AG04450 (cell line): Measurements from ENCODE around the gene PARP11. TPM values are rescaled to one million over a fixed set of nuclear protein-coding genes. Genes with fewer than 3 reads are reported as not detected.
A peak's percentile ranks its signal among the peaks of the same experiment; 100 is the strongest.

Experiments used
- CTCF ChIA-PET: fragments of 300-600, 350-600 bp; formaldehyde crosslinking; extraction: SDS; loops from one replicate; lab custom pipeline; 2022; ENCODE audit warnings: antibody characterized with exemption, inconsistent platforms; lab: Charles Lee
- POLR2A ChIA-PET: fragments of 350-600 bp; formaldehyde crosslinking; extraction: SDS; loops from one replicate; lab custom pipeline; 2021; ENCODE audit warnings: antibody characterized with exemption, inconsistent platforms; lab: Yijun Ruan, JAX
- DNase-seq: peaks from one replicate; pipeline ENCODE4 v3.0.0-alpha.2; 2011; ENCODE audit warnings: low read depth, low spot score
- H3K27ac ChIP-seq: one replicate; pipeline ENCODE4 v1.5.1; 2012; ENCODE audit warnings: low read depth, low read length, control low read depth
- H3K27me3 ChIP-seq: one replicate; pipeline ENCODE4 v1.6.0; 2012; ENCODE audit warnings: low read length; ENCODE audit not compliant: control insufficient read depth, insufficient read depth
- H3K4me3 ChIP-seq: 2 replicates; pipeline ENCODE4 v1.5.1; 2011; ENCODE audit warnings: mild to moderate bottlenecking, low read depth, low read length, control low read depth
- H3K9me3 ChIP-seq: 2 replicates; pipeline ENCODE4 v1.5.1; 2012; ENCODE audit warnings: low read length; ENCODE audit not compliant: control insufficient read depth, insufficient read depth
- CTCF ChIP-seq: IDR thresholded peaks from 2 replicates; pipeline ENCODE4 v1.5.1; 2011; ENCODE audit warnings: low read depth, low read length, control low read depth, inconsistent platforms
- polyA plus RNA-seq: library from polyadenylated mRNA; depleted of rRNA; stranded (reverse); fragments of >200 nt; gene quantifications from 2 replicates; pipeline ENCODE4 v1.2.3, GENCODE V29; 2011

The PARP11 gene
- polyA plus RNA-seq, 1 experiment: 6.9 TPM

- TF ChIP-seq CTCF: no peak
- no peak for DNase-seq
- H3K27ac ChIP-seq: no peak overlapping the region
- no peaks in the 10 kb centered on the region for H3K27me3 ChIP-seq
- H3K9me3 ChIP-seq: no peaks in the 10 kb centered on the region
- no peak overlapping the region for H3K4me3 ChIP-seq
- ChIA-PET POLR2A (no interaction called here), CTCF (interaction anchor here (1.3 to 10.3 kb wide), 3 partner anchors 76 to 510 kb away, joined by 4 to 226 read pairs (median 4); no protein-coding TSS in a partner anchor)
These were observed 63.7 kb downstream of the PARP11 start for GRCh38 chr12:3809357-3810015.

- H3K27me3 ChIP-seq: no peaks in the 10 kb centered on the region
- DNase-seq: no peak
- no peaks in the 10 kb centered on the region for H3K9me3 ChIP-seq
- H3K27ac ChIP-seq: no peak overlapping the region
- no peak overlapping the region for H3K4me3 ChIP-seq
- ChIA-PET POLR2A (interaction anchor here (0.7 kb wide), 1 partner anchor 10 kb away, joined by 4 read pairs; no protein-coding TSS in a partner anchor), CTCF (interaction anchor here (0.6 to 10.3 kb wide), 7 partner anchors 12 to 505 kb away, joined by 3 to 226 read pairs (median 7); no protein-coding TSS in a partner anchor)
- TF ChIP-seq CTCF: no peak
These were observed 68.1 kb downstream of the PARP11 start for GRCh38 chr12:3805077-3805476.

GRCh38 chr12:3803865-3804472, 69.2 kb downstream of the PARP11 start:
- CTCF ChIA-PET: interaction anchor here (0.6 to 10.3 kb wide), 32 partner anchors 8 to 731 kb away, joined by 3 to 226 read pairs (median 4); no protein-coding TSS in a partner anchor
- peak; percentile 93 for TF ChIP-seq CTCF
- H3K27me3 ChIP-seq: no peaks in the 10 kb centered on the region
- H3K9me3 ChIP-seq: no peaks in the 10 kb centered on the region
- peak; percentile 29 for DNase-seq
- POLR2A ChIA-PET: no interaction called here
- no peak overlapping the region for H3K27ac ChIP-seq
- no peak overlapping the region for H3K4me3 ChIP-seq

GRCh38 chr12:3802721-3803120, 70.5 kb downstream of the PARP11 start:
- H3K9me3 ChIP-seq: no peaks in the 10 kb centered on the region
- CTCF ChIA-PET: interaction anchor here (1.3 to 10.3 kb wide), 6 partner anchors 8 to 503 kb away, joined by 7 to 226 read pairs (median 14); no protein-coding TSS in a partner anchor
- TF ChIP-seq CTCF: no peak
- POLR2A ChIA-PET: no interaction called here
- H3K27me3 ChIP-seq: no peaks in the 10 kb centered on the region
- no peak overlapping the region for H3K27ac ChIP-seq
- no peak overlapping the region for H3K4me3 ChIP-seq
- DNase-seq: no peak
